Right ventricle myocardium superior (tissue), 1 donor: Measurements from ENCODE around the gene RNH1. TPM values are rescaled to one million over a fixed set of nuclear protein-coding genes. Genes with fewer than 3 reads are reported as not detected.

Source experiments
- ATAC-seq: fragments of 200-7000 bp; cut with Tn5 transposase; one replicate; pipeline ENCODE4 v1.9.1; 2020; ENCODE audit warnings: mild to moderate bottlenecking; ENCODE audit not compliant: poor library complexity
- DNase-seq: peaks from one replicate; pipeline ENCODE4 v3.0.0-alpha.2; 2020
- intact Hi-C: fragments of 100-400 bp; cut with DNase I; formaldehyde crosslinking; loops from one replicate; pipeline ENCODE4 v1.11.2; 2022
- total RNA-seq: library from RNA; stranded (reverse); fragmentation: NEBNext Ultra II Directional; extraction: Animal tissue kit (Norgen Biotek cat#: 25700); gene quantifications from one replicate; pipeline ENCODE4 v1.2.1, GENCODE V29; 2021
- donor health status: DM: no; HTN: yes; CAD: no; lungs with severe emphysema.

The RNH1 gene
- total RNA-seq, 1 donor from 2014 or later = 171 TPM

DNA sequence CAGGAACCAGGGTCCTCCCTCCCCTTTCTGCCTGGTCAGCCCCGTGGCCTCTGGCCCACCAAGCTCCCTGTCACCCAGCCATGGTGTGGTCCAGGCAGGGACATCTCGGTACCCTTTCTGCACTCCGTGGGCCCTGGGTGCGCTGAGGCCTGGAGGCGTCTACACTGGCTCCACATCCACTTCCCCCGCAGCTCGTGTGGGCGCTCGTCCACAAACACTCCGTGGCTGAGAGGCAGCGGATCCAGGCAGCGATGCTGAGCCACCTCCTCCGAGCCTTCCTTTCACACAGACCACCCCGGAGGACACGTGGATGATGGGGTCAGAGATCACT, 16.1 kb downstream of the RNH1 start:
- intact Hi-C loops = no loop called here
- no peak for ATAC-seq
- no peak for DNase-seq

DNA sequence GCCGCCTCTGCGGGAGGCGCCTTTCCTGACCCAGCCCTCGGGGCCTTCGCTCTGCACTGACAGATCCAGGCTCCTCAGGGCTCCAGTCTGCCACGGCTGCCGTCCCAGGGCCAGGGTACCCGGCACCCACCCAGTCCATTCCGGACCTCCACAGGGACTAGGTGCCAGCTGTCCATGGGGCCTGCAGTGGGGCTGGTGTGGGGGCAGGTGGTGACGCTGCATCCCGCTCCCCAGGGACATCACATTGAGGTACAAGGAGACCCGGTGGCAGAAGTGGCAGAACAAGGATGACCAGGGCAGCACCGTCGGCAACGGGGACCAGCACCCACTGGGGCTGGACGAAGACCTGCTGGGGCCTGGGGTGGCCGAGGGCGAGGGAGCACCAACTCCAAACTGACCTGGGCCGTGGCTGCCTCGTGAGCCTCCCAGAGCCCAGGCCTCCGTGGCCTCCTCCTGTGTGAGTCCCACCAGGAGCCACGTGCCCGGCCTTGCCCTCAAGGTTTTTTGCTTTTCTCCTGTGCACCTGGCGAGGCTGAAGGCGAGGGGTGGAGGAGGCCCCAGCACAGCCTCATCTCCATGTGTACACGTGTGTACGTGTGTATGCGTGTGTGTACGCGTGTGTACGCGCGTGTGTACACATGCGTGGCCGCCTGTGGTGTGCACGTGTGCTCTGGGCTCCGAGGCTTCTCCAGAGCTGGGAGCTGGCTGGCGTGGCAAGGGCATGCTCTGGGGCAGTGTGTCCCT, 16.7 kb downstream of the RNH1 start:
- intact Hi-C loops = no loop called here
- ATAC-seq (no peak), DNase-seq (no peak)

DNA sequence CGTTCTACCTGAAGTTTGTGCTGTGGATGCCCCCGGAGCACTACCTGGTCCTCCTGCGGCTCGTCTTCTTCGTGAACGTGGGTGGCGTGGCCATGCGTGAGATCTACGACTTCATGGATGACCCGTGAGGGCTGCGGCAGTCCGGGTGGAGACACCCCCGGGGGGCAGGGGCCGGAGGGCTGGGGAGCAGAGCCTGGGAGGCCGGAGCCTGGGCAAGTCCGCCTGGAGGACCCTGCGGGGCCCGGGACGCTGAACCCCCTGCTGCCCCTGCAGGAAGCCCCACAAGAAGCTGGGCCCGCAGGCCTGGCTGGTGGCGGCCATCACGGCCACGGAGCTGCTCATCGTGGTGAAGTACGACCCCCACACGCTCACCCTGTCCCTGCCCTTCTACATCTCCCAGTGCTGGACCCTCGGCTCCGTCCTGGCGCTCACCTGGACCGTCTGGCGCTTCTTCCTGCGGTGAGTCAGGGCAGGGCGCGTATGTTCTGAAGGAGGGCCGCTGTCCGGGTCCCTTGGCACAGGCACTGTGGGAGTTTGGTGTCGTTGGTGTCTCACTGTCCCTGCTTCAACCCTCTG, 17.3 kb downstream of the RNH1 start:
- intact Hi-C loops = no loop called here
- ATAC-seq (no peak), DNase-seq (no peak)

DNA sequence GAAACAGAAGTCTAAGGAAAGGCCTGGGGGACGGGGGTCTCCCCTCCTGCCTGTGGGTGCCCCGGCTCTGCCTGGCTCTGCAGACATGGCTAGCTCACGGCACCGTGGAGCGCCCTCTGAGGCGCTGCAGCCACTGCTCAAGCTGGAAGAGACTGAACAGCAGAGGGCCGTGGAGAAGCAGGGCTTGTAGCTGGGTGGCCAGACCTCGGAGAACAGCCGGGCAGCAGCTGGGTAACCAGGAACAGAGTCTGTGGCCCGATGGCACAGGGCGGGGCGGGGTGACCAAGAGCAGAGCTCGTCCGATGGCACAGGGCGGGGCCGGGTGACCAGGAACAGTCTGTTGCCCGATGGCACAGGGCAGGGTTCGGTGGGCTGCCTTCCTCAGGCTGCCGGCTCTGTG, 18.1 kb downstream of the RNH1 start:
- intact Hi-C loops = no loop called here
- ATAC-seq (no peak), DNase-seq (no peak)

DNA sequence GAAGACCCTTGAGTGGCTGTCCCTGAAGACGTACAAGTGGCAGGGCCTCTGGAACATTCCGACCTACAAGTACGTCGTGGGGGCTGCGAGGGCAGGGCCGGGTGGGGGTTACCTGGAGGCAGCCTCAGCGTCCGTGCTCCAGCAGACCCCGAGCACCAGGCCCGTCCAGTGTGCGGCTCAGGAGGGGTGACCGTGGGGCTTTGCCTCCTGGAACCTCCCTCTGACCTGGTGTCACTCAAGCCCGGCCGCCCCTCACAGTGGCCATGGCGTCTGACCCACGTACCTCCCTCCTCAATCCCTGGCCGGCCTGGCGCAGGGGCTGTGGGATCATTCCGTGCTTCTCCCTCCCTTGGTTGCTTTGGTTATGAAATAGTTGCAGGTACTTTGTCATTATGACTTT, 18.5 kb downstream of the RNH1 start:
- ATAC-seq = no peak
- no peak for DNase-seq
- intact Hi-C loops = no loop called here

GRCh38 chr11:488062-488461, 19.0 kb downstream of the RNH1 start:
- ATAC-seq = no peak
- intact Hi-C loops = no loop called here
- DNase-seq = no peak

DNA sequence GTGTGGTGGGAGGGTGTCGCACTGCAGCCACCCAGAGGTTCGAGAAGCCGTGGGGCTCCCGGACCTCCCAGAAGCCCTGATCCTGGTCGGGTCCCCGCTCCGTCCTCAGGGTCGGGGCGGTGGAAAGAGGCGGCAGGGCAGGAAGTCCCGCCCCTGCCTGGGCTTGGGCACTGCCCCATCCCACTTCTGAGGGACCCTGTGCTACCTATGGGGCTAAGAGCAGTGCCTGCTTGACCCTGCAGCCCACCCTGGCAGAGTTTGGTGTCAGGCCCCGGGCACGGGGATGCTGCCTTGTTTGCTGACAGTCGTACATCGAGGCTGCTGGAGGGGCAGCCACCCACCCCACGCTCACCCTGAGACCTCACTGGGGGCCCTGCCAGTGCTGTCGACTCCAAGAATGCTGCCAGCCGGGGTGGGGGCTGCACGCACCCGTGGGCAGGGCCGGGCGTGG, 19.4 kb downstream of the RNH1 start:
- ATAC-seq (no peak), DNase-seq (no peak)
- intact Hi-C loops = no loop called here

DNA sequence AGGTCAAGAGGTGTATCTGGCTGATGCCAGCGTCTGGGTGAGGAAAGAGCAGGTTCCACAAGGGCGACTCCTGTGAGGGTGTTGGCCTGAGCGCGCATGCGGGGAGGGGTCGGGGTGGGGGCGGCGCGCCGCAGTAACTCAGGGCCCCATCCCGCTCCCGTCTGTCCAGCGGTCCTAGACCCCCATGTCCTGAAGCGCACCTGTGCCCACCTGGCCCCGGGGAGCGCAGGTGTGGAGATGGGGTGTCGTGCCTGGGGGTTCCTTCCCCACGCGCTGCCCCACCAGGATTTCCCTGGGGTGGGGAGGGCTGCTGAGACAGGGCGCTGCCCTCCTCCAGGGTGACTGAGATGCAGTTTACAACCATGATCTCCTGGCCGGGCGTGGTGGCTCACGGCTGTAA, 20.9 kb downstream of the RNH1 start:
- intact Hi-C loops = no loop called here
- no peak for DNase-seq
- no peak for ATAC-seq

DNA sequence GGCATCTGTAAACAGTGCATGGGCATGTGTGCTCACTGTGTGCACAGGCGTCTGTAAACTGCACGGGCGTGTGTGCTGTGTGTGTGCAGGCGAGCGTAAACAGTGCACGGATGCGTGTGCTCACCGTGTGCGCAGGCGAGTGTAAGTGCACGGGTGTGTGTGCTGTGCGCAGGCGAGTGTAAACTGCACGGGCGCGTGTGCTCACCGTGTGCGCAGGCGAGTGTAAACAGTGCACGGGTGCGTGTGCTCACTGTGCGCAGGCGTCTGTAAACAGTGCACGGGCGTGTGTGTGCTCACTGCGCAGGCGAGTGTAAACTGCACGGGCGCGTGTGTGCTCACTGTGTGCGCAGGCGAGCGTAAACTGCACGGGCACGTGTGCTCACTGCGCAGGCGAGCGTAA, 22.4 kb downstream of the RNH1 start:
- no peak for ATAC-seq

DNA sequence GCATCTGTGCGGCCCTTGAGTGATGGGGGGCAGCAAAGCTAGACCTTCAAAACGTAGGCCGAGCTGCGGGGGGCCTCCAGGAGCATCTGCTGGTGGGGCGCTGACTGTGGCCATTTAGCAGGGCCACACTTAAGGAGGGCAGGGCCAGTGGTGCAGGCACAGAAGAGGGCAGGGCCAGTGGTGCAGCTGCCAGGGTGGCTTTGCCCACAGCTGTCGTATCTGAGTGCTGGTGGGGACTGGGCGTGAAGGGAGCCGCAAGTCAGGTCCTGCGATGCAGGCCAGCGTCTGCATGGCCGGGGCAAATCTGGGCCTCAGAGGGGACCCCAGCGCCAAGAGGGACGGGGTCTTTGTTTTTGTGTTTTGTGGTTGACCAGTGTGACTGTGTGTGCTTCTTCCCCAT, 27.7 kb downstream of the RNH1 start:
- ATAC-seq = no peak
- intact Hi-C loops = no loop called here
- no peak for DNase-seq

More for the DNA sequence above, 22.4 kb downstream of the RNH1 start:
- no peak for DNase-seq
- intact Hi-C loops = no loop called here

DNA sequence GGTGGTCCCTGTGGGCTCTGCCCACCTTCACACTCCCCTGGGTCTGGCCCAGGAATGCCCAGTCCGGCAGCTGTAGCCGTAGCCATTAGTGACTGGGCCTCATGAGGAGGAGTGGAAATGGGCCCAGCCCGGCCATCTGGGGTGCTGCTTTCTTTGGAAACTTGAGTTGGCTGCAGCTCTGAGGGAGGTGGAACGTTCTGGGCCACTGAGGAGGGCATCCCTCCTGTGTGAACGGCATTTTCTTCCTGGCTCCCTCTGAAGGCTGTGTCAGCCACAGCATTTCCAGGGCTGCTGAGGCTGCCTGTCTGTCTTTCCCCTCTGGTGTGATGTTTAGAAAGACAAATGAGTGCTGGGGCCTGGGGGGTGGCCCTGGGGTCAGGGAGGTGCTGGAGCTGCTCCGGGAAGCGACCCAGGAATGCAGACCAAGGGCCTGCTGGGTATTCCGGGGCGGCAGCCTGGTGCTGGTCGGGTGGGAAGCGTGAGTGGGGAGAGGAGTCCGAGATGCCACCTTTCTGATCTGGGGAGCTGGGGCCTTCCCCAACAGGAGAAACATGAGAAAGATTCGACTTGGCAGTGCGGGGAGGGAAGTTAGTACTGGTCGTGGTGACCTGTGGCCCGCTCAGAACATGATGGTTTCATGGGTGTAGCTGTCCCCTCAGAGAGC, 29.9 kb downstream of the RNH1 start:
- DNase-seq (no peak), ATAC-seq (no peak)
- intact Hi-C loops = no loop called here

DNA sequence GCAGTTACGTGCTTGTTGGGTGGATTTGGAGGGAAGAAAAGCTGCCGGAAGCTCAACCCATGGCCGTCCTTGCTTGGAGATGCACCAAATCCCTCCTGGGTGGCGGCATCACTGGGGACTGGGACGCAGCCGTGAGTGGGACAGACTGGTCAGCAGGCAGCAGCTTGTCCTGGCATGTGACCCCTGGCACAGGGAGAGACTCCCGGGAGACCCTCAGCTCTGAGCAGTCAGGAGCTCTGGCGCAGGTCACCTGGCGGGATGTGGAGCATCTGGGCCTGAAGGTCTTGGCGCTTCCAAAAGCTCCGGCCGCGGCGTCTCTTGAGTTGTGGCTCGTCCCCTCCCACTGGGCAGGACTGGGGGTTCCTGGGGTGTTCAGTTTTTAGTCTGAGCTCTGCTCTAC, 30.6 kb downstream of the RNH1 start:
- ATAC-seq (no peak), DNase-seq (no peak)
- intact Hi-C loops = no loop called here

- ATAC-seq = no peak
- intact Hi-C loops = no loop called here
- DNase-seq = no peak
Measured at GRCh38 chr11:475941-476340, 31.1 kb downstream of the RNH1 start.

DNA sequence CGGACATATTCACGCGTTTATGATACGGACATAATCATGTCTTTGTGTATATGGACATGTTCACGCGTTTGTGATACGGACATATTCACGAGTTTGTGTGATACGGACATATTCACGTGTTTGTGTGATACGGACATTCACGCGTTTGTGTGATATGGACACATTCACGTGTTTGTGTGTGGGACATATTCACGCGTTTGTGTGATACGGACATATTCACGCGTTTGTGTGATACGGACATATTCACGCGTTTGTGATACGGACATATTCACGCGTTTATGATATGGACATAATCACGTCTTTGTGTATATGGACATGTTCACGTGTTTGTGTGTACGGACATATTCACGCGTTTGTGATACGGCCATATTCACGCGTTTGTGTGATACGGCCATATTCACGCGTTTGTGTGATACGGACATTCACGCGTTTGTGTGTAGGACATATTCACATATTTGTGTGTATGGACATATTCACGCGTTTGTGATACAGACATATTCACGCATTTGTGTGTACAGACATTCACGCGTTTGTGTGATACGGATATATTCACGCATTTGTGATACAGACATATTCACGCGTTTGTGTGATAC, 32.0 kb downstream of the RNH1 start:
- intact Hi-C loops = no loop called here
- ATAC-seq = no peak
- DNase-seq = no peak

DNA sequence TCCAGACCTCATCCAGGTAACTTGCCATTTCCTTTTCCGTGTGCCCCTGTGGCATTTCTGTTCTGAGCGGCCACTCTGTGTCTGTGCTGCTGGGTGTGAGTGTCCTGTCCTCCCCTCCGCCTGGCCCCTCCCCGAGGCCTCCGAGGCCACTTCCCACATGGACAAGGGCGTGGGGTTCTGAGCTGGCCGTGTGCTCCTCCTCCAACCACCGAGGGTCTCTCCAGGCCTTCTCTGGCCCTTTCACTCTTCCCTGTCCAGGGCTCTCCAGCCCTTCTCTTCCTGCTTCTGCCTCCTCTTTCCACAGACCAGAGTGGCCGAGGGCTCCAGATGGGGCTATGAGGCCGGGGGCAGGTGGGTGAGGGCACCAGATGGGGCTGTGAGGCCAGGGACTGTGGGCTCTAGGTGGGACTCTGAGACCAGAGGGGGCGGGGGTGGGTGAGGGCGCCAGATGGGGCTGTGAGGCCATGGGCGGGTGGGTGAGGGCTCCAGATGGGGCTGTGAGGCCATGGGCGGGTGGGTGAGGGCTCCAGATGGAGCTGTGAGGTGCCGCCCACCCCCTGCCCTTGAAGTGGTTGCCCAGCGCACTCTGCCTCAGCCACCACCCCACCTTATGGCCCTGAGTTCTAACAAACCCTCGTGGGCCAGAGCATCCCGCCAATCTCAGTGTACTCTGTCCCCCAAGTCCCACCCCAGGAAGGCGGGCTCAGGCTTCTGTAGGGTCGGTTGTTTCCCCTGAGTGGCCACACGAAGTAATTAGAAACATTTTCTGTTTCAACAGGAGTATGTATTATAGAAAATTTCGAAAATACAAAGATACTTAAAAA, 32.9 kb downstream of the RNH1 start:
- ATAC-seq = no peak
- no peak for DNase-seq
- intact Hi-C loops = no loop called here

DNA sequence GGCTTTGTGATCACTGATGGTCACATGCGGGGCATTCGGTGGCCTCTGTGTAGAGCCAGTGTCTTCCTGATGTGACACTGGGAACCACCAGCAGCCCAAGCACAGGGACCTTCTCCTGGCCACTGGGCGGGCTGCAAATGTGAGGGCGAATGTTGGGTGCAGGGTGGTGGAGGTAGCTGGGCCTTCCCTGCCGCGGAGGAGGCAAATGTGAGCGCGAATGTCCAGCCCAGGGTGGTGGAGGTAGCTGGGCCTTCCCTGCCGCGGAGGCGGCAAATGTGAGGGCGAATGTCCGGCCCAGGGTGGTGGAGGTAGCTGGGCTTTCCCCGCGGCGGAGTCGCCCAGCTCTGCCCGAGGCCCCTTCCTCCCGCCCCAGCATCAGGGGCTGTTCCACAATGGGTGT, 33.6 kb downstream of the RNH1 start:
- intact Hi-C loops = no loop called here
- DNase-seq = no peak
- no peak for ATAC-seq

DNA sequence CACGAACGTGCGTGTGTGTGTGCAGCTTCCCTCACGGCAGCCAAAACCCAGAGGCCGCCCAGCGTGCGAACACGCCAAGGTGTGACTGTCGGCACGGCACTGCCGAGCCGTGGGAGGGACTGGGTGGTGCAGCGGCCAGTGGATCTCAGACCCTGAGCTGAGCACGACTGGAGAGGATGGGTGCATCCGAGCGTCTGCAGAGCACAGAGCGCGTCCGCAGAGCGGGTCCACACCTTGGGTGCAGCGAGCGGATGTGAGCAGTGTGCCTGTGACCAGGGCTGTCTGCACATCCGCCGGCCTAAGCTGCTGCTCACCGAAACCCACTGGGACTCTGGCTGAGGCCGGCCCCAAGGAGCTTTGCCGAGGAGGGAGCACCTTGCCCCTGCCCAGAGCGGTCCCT, 34.2 kb downstream of the RNH1 start:
- no peak for DNase-seq
- ATAC-seq = no peak
- intact Hi-C loops = no loop called here

- ATAC-seq (no peak), DNase-seq (no peak)
- intact Hi-C loops = no loop called here
Measured at GRCh38 chr11:472272-472671, 34.8 kb downstream of the RNH1 start.

DNA sequence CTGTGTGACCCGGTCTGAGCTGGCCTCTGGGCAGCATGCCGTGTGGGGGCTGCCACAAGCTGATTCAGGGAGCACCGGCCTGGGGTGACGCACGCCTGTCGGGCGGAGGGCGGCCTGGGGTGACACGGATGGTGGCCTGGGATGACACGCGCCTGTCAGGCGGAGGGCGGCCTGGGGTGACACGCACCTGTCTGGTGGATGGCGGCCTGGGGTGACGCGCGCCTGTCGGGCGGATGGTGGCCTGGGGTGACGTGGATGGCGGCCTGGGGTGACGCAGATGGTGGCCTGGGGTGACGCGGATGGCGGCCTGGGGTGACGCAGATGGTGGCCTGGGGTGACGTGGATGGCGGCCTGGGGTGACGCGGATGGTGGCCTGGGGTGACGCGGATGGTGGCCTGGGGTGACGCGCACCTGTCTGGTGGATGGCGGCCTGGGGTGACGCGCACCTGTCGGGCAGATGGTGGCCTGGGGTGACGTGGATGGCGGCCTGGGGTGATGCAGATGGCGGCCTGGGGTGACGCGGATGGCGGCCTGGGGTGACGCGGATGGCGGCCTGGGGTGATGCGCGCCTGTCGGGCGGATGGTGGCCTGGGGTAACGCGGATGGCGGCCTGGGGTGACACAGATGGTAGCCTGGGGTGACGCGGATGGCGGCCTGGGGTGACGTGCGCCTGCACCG, 35.4 kb downstream of the RNH1 start:
- intact Hi-C loops = no loop called here
- ATAC-seq (no peak), DNase-seq (no peak)
